HCT116 (cell line): ENCODE measurements around the gene C10orf90. TPM values are rescaled to one million over a fixed set of nuclear protein-coding genes. Genes with fewer than 3 reads are reported as not detected.

Source experiments
- ATAC-seq: fragments of 200-7000 bp; cut with Tn5 transposase; 2 replicates; pipeline ENCODE4 v1.9.1; 2020; ENCODE audit warnings: mild to moderate bottlenecking, moderate library complexity
- BruUV-seq: library from RNA; stranded (reverse); fragments of 400-500 nt; replicated peaks from 2 replicates; lab custom pipeline; 2021; lab: Mats Ljungman, UMichigan
- CTCF ChIA-PET: fragments of 300-600 bp; sonication (Branson Sonifier 250); formaldehyde crosslinking; loops from one replicate; lab custom pipeline; 2021; ENCODE audit warnings: antibody characterized with exemption; lab: Charles Lee
- POLR2A ChIA-PET: fragments of 300-600, 350-600 bp; sonication (Branson Sonifier 250); formaldehyde crosslinking; loops from one replicate; lab custom pipeline; 2021; ENCODE audit warnings: antibody characterized with exemption; lab: Charles Lee
- RAD21 ChIA-PET, 2 experiments: fragments of 300-600 bp; sonication (Branson Sonifier 250); formaldehyde crosslinking; loops; one replicate each; lab custom pipeline; 2023; ENCODE audit warnings: low total read pairs in 2 of 2; ENCODE audit not compliant: uncharacterized antibody in 2 of 2, unreplicated experiment in 2 of 2, low non-redundant PET in 1 of 2; lab: Charles Lee
- DNase-seq: peaks from one replicate; pipeline ENCODE4 v3.0.0-alpha.2; 2010; ENCODE audit warnings: low read depth, low spot score
- H2AFZ ChIP-seq: fragments of 200-600 bp; shearing (Covaris generic), sonication (generic); 2 replicates; pipeline ENCODE4 v1.6.1; 2017; ENCODE audit warnings: low read depth, mixed run types, mixed read lengths, antibody characterized with exemption, low read length; ENCODE audit not compliant: poor library complexity, severe bottlenecking
- H3K27ac ChIP-seq: 2 replicates; pipeline ENCODE4 v1.5.1; 2012; ENCODE audit warnings: low read depth, low read length
- H3K27me3 ChIP-seq: fragments of 200-600 bp; sonication (generic); 2 replicates; pipeline ENCODE4 v1.6.1; 2016; ENCODE audit warnings: mixed run types, low read length, mixed read lengths; ENCODE audit not compliant: insufficient read depth
- H3K36me3 ChIP-seq, 2 experiments: fragments of 200-500 bp in 1 of 2; fragments of 200-600 bp in 1 of 2; sonication (Bioruptor generic) in 1 of 2; sonication (generic) in 1 of 2; 2 replicates each; pipeline versions ENCODE4 v1.5.1 to v1.6.1; 2014 to 2016; ENCODE audit warnings: low read length in 2 of 2, inconsistent platforms in 1 of 2, mixed read lengths in 1 of 2, mixed run types in 1 of 2; ENCODE audit not compliant: insufficient read depth in 2 of 2, control insufficient read depth in 1 of 2
- H3K4me1 ChIP-seq, 2 experiments: fragments of 200-600 bp in 1 of 2; sonication (generic) in 1 of 2; 2 replicates each; pipeline versions ENCODE4 v1.5.1 to v1.6.1; 2012 to 2017; ENCODE audit warnings: low read length in 2 of 2, inconsistent platforms in 1 of 2, mild to moderate bottlenecking in 1 of 2, mixed read lengths in 1 of 2, mixed run types in 1 of 2, moderate library complexity in 1 of 2; ENCODE audit not compliant: insufficient read depth in 2 of 2, control insufficient read depth in 1 of 2
- H3K4me2 ChIP-seq: fragments of 200-600 bp; sonication (generic); 2 replicates; pipeline ENCODE4 v1.6.1; 2017; ENCODE audit warnings: mixed run types, low read length, mixed read lengths
- H3K4me3 ChIP-seq, 2 experiments: fragments of 200-600 bp in 1 of 2; sonication (generic) in 1 of 2; replicated peaks in 1 of 2; 2 replicates each; pipeline ENCODE4 v1.5.1; 2011 to 2016; ENCODE audit warnings: low read length in 2 of 2, control low read depth in 1 of 2, low read depth in 1 of 2, mild to moderate bottlenecking in 1 of 2, mixed read lengths in 1 of 2, mixed run types in 1 of 2
- H3K79me2 ChIP-seq: fragments of 200-600 bp; sonication (generic); 2 replicates; pipeline ENCODE4 v1.6.1; 2017; ENCODE audit warnings: mild to moderate bottlenecking, mixed run types, low read length, moderate library complexity, mixed read lengths; ENCODE audit not compliant: insufficient read depth
- H3K9ac ChIP-seq: fragments of 200-600 bp; sonication (generic); 2 replicates; pipeline ENCODE4 v1.6.1; 2016; ENCODE audit warnings: low read length, mixed read lengths
- H3K9me2 ChIP-seq: fragments of 200-600 bp; sonication (generic), shearing (Covaris generic); 2 replicates; pipeline ENCODE4 v1.6.1; 2017; ENCODE audit warnings: mixed run types, mild to moderate bottlenecking, moderate library complexity; ENCODE audit not compliant: insufficient read depth
- H3K9me3 ChIP-seq, 2 experiments: fragments of 200-500 bp in 1 of 2; fragments of 200-600 bp in 1 of 2; sonication (Bioruptor generic) in 1 of 2; sonication (generic) in 1 of 2; 2 replicates each; pipeline ENCODE4 v1.6.1; 2014 to 2017; ENCODE audit warnings: low read length in 2 of 2, mixed read lengths in 2 of 2, inconsistent platforms in 1 of 2, low read depth in 1 of 2, mild to moderate bottlenecking in 1 of 2, mixed run types in 1 of 2, moderate library complexity in 1 of 2; ENCODE audit not compliant: control insufficient read depth in 1 of 2, insufficient read depth in 1 of 2
- H4K20me1 ChIP-seq: fragments of 200-600 bp; sonication (generic), shearing (Covaris generic); 2 replicates; pipeline ENCODE4 v1.6.1; 2017; ENCODE audit warnings: mixed run types, mild to moderate bottlenecking, moderate library complexity; ENCODE audit not compliant: insufficient read depth
- CBX3 ChIP-seq: IDR thresholded peaks from 2 replicates; pipeline ENCODE4 v1.6.1; 2012; ENCODE audit warnings: low read depth
- CEBPB ChIP-seq: IDR thresholded peaks from 2 replicates; pipeline ENCODE4 v1.6.1; 2012; ENCODE audit warnings: low read depth
- EGR1 ChIP-seq: IDR thresholded peaks from 2 replicates; pipeline ENCODE4 v1.6.1; 2012; ENCODE audit warnings: low read depth
- ELF1 ChIP-seq: IDR thresholded peaks from 2 replicates; pipeline ENCODE4 v1.6.1; 2012; ENCODE audit warnings: low read depth, borderline replicate concordance
- EZH2 ChIP-seq: fragments of 200-600 bp; sonication (generic); IDR thresholded peaks from 2 replicates; pipeline ENCODE4 v1.6.1; 2017; ENCODE audit warnings: antibody characterized with exemption, mixed run types
- EZH2phosphoT487 ChIP-seq: fragments of 200-600 bp; IDR thresholded peaks from 2 replicates; pipeline ENCODE4 v1.6.1; 2018; ENCODE audit warnings: antibody characterized with exemption, borderline replicate concordance
- FOSL1 ChIP-seq: IDR thresholded peaks from 2 replicates; pipeline ENCODE4 v1.6.1; 2012; ENCODE audit warnings: low read depth
- JUND ChIP-seq: IDR thresholded peaks from 2 replicates; pipeline ENCODE4 v1.6.1; 2012
- POLR2AphosphoS5 ChIP-seq: IDR thresholded peaks from 2 replicates; pipeline ENCODE4 v1.6.1; 2011; ENCODE audit warnings: mild to moderate bottlenecking, low read depth, low read length, moderate library complexity
- RAD21 ChIP-seq: IDR thresholded peaks from 2 replicates; pipeline ENCODE4 v1.6.1; 2012; ENCODE audit warnings: low read depth, mild to moderate bottlenecking
- SIN3A ChIP-seq: IDR thresholded peaks from 2 replicates; pipeline ENCODE4 v1.6.1; 2012; ENCODE audit warnings: low read depth
- SRF ChIP-seq: IDR thresholded peaks from 2 replicates; pipeline ENCODE4 v1.6.1; 2012; ENCODE audit warnings: low read depth
- ZFX ChIP-seq: fragments of 450-650 bp; IDR thresholded peaks from 2 replicates; pipeline ENCODE4 v1.6.1; 2017
- intact Hi-C: fragments of 100-400 bp; cut with micrococcal nuclease; formaldehyde crosslinking; loops from 2 replicates; pipeline ENCODE4 v1.10.0; 2022
- total RNA-seq: library from RNA; stranded (reverse); gene quantifications from one replicate; pipeline ENCODE4 v1.2.1, GENCODE V29; 2021; ENCODE audit not compliant: unreplicated experiment
- TF ChIP-seq, protein P1 (sequence below): IDR thresholded peaks from 2 replicates; pipeline ENCODE4 v1.6.1; 2012
- TF ChIP-seq, protein P2 (sequence below), 3 experiments: fragments of 200-600 bp in 1 of 3; sonication (generic) in 1 of 3; IDR thresholded peaks in 2 of 3; conservative IDR thresholded peaks in 1 of 3; 2 replicates each; pipeline ENCODE4 v1.5.1; 2012 to 2017; ENCODE audit warnings: low read depth in 2 of 3, low read length in 2 of 3, antibody characterized with exemption in 1 of 3, borderline replicate concordance in 1 of 3, control low read depth in 1 of 3, mild to moderate bottlenecking in 1 of 3, mixed read lengths in 1 of 3, mixed run types in 1 of 3, moderate library complexity in 1 of 3; ENCODE audit not compliant: insufficient read depth in 1 of 3

C10orf90 gene
- total RNA-seq, 1 experiment from 2014 or later: not detected

DNA sequence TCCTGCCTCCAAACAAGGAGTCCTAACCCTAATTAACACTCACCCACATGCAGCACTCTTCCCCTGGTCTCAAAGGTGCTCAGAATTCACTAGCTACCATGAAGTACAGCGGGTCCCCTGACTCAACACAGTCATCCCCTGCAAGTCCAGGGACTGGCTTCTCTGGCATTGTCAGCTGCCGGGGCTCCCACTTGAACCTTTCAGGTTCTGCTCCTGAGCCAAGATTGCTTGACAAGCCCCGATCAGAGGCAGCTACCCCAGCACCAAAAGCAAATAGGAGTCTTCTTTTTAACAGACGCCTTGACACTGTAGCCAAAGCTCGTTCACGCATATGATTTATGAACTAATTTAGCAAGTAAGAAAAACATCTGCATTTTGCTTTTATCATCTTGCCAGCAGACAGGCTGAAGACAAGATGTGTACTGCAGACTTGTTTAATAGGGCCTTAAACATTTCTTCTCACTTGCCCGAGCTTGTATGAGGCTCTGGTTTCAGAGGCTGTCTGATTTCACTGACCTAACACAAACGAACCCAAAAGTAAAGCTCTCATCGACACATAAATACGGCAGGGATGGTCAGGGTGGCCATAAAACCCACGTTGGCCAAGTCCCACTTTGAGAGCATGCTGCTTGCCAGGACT is 214.6 kb downstream of the C10orf90 start:
- Histone ChIP-seq H3K36me3 (no peaks in the 10 kb centered on the region), H4K20me1 (no peaks in the 10 kb centered on the region), H3K4me1 (peaks cover 5 to 15% of the 10 kb centered on the region in 2 experiments), H3K27me3 (peaks cover 62% of the 10 kb centered on the region), H3K27ac (no peak overlapping the region), H2AFZ (no peak overlapping the region), H3K79me2 (no peaks in the 10 kb centered on the region), H3K9ac (no peak overlapping the region), H3K4me2 (no peak overlapping the region), H3K4me3 (no peak overlapping the region), H3K9me3 (no peaks in the 10 kb centered on the region), H3K9me2 (no peaks in the 10 kb centered on the region)
- POLR2A ChIA-PET: no interaction called here
- DNase-seq (no peak), ATAC-seq (no peak)
- BruUV-seq: no TSS peak
- intact Hi-C loops: no loop called here
- RAD21 ChIA-PET: no interaction called here
- TF ChIP-seq, protein P1, sequence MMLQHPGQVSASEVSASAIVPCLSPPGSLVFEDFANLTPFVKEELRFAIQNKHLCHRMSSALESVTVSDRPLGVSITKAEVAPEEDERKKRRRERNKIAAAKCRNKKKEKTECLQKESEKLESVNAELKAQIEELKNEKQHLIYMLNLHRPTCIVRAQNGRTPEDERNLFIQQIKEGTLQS: no peak
- TF ChIP-seq EZH2phosphoT487 (no peak), ZFX (no peak), FOSL1 (no peak), JUND (no peak), CBX3 (no peak), CEBPB (no peak), SRF (no peak), SIN3A (no peak)
- CTCF ChIA-PET: no interaction called here

DNA sequence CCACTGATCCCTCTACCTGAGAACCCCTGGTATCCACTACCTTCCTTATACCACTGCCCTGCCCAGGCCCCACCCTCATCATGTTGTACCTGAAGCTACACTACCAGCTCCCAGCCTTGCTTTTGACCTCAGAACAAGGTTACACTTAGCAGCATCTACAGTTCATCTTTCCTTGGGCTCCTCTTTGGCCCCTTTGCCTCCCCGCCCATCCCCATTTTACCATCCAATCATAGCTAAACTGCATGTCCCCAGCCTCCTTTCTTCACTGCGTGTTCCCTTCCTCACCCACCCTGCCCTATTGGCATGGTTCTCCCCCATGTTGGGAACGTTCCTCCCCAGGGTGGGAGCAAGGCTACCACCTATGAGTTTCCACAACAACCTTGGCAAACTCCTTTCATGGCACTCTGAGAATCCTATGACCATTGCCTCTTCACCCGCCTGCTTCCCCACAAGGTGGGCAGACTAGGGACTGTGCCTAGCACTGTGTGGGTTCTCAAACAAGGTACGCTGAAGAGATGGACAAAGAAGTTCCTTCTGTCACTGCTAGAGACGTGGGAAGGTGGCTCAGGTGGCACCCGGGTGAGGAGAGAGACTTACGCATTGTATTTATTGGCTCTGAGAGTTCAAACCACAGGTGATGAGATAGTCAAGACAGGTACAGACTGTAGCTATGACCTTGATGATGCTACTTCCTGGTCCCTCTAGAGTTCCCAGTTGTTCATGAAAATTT is 215.3 kb downstream of the C10orf90 start:
- CTCF ChIA-PET: no interaction called here
- Histone ChIP-seq H3K9ac (no peak overlapping the region), H3K27ac (no peak overlapping the region), H2AFZ (no peak overlapping the region), H3K9me3 (no peaks in the 10 kb centered on the region), H3K4me2 (no peak overlapping the region), H3K27me3 (peaks cover 69% of the 10 kb centered on the region), H3K36me3 (no peaks in the 10 kb centered on the region), H4K20me1 (no peaks in the 10 kb centered on the region), H3K4me3 (no peak overlapping the region), H3K79me2 (no peaks in the 10 kb centered on the region), H3K9me2 (no peaks in the 10 kb centered on the region), H3K4me1 (peaks cover 4 to 10% of the 10 kb centered on the region in 2 experiments)
- DNase-seq: no peak
- intact Hi-C loops: no loop called here
- no TSS peak for BruUV-seq
- RAD21 ChIA-PET: no interaction called here
- TF ChIP-seq EGR1 (no peak), RAD21 (no peak), JUND (no peak), ELF1 (no peak), EZH2 (no peak), POLR2AphosphoS5 (no peak)
- TF ChIP-seq, protein P2, sequence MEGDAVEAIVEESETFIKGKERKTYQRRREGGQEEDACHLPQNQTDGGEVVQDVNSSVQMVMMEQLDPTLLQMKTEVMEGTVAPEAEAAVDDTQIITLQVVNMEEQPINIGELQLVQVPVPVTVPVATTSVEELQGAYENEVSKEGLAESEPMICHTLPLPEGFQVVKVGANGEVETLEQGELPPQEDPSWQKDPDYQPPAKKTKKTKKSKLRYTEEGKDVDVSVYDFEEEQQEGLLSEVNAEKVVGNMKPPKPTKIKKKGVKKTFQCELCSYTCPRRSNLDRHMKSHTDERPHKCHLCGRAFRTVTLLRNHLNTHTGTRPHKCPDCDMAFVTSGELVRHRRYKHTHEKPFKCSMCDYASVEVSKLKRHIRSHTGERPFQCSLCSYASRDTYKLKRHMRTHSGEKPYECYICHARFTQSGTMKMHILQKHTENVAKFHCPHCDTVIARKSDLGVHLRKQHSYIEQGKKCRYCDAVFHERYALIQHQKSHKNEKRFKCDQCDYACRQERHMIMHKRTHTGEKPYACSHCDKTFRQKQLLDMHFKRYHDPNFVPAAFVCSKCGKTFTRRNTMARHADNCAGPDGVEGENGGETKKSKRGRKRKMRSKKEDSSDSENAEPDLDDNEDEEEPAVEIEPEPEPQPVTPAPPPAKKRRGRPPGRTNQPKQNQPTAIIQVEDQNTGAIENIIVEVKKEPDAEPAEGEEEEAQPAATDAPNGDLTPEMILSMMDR (IDR thresholded peaks at IDR 0.05 in 2 of 3, conservative IDR thresholded peaks at IDR 0.05 in 1 of 3; ENCODE audit: borderline replicate concordance in 1 of 3, insufficient read depth in 1 of 3, low read depth in 2 of 3, low read length in 2 of 3): no peak
- POLR2A ChIA-PET: no interaction called here
- ATAC-seq: no peak
